Measurements from ENCODE around the gene PCDHGA5.
"Not testable (repeated sequence)": the region's sequence is repeated elsewhere in the genome, so short reads cannot be mapped to it uniquely, and the experiment has no call there.

Gene PCDHGA5

DNA sequence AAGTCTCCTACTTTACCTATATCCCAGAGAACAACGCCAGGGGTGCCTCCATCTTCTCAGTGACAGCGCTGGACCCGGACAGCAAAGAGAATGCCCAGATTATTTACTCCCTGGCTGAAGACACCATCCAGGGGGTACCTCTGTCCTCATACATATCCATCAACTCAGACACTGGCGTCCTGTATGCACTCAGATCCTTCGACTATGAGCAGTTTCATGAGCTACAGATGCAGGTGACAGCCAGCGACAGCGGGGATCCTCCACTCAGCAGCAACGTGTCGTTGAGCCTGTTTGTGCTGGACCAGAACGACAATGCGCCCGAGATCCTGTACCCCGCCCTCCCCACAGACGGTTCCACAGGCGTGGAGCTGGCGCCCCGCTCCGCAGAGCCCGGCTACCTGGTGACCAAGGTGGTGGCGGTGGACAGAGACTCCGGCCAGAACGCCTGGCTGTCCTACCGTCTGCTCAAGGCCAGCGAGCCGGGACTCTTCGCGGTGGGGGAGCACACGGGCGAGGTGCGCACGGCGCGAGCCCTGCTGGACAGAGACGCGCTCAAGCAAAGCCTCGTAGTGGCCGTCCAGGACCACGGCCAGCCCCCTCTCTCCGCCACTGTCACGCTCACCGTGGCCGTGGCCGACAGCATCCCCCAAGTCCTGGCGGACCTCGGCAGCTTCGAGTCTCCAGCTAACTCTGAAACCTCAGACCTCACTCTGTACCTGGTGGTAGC, 50.7 kb downstream of the PCDHGA5 start:
- not testable (repeated sequence) for DNase-seq (ENCODE audit: low read depth)

DNA sequence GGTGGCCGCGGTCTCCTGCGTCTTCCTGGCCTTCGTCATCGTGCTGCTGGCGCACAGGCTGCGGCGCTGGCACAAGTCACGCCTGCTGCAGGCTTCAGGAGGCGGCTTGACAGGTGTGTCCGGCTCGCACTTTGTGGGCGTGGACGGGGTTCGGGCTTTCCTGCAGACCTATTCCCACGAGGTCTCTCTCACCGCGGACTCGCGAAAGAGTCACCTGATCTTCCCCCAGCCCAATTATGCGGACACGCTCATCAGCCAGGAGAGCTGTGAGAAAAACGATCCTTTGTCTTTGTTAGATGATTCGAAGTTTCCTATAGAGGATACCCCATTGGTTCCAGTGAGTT, 51.3 kb downstream of the PCDHGA5 start:
- DNase-seq (ENCODE audit: low read depth): not testable (repeated sequence)

Data from stimulated activated CD8-positive, alpha-beta memory T cell treated with anti-CD3 and anti-CD28 coated beads, Interleukin-15, amount 100 ng/mL, for 1 hour (primary cell).